ENCODE results near the gene ASB1. TPM values are rescaled to one million over a fixed set of nuclear protein-coding genes. Genes with fewer than 3 reads are reported as not detected.

ASB1 gene
- total RNA-seq, 8 experiments from 2014 or later, result 12.1 to 50.2 (median 20.0) TPM

GRCh38 chr2:238476258-238476657 is 49.5 kb downstream of the ASB1 start:
- no peak overlapping the region for H3K4me3 ChIP-seq
- ATAC-seq (replicated peaks in 6 of 8), result no peak
- 33 to 100% (median 79%) methylated on average over 2 to 3 of the region's 5 CpGs; no CpG with 5 or more reads in 5 of the 10 experiments for WGBS, 10 experiments
- in situ Hi-C loops (cut with MboI; ENCODE audit: low pct_unique_long_range_greater_than_20kb in 2 of 9, low sequenced_read_pairs in 9 of 9, unreplicated experiment in 9 of 9), result no loop called here
- H3K27ac ChIP-seq, result no peak overlapping the region
- H3K4me1 ChIP-seq (replicated peaks in 1 of 2), result no peaks in the 10 kb centered on the region

- no peaks in the 10 kb centered on the region for H3K4me1 ChIP-seq (replicated peaks in 1 of 2)
- 58 to 95% (median 89%) methylated on average over 2 to 4 of the region's 4 CpGs; no CpG with 5 or more reads in 2 of the 10 experiments for WGBS, 10 experiments
- ATAC-seq (replicated peaks in 6 of 8), result no peak
- H3K4me3 ChIP-seq, result no peak overlapping the region
- in situ Hi-C loops (cut with MboI; ENCODE audit: low pct_unique_long_range_greater_than_20kb in 2 of 9, low sequenced_read_pairs in 9 of 9, unreplicated experiment in 9 of 9), result no loop called here
- no peak overlapping the region for H3K27ac ChIP-seq
Observed at GRCh38 chr2:238478216-238478615, 51.5 kb downstream of the ASB1 start.

GRCh38 chr2:238479847-238480246 is 53.1 kb downstream of the ASB1 start:
- Histone ChIP-seq H3K4me1 (replicated peaks in 1 of 2) (no peaks in the 10 kb centered on the region), H3K4me3 (no peak overlapping the region), H3K27ac (no peak overlapping the region)
- no peak for ATAC-seq (replicated peaks in 6 of 8)
- WGBS, 10 experiments, result 26 to 100% (median 89%) methylated on average over 1 of the region's 1 CpG
- in situ Hi-C loops (cut with MboI; ENCODE audit: low pct_unique_long_range_greater_than_20kb in 2 of 9, low sequenced_read_pairs in 9 of 9, unreplicated experiment in 9 of 9), result no loop called here

GRCh38 chr2:238483021-238483420 is 56.3 kb downstream of the ASB1 start:
- H3K4me3 ChIP-seq, result no peak overlapping the region
- no peak for ATAC-seq (replicated peaks in 6 of 8)
- no peaks in the 10 kb centered on the region for H3K4me1 ChIP-seq (replicated peaks in 1 of 2)
- H3K27ac ChIP-seq, result no peak overlapping the region
- in situ Hi-C loops (cut with MboI; ENCODE audit: low pct_unique_long_range_greater_than_20kb in 2 of 9, low sequenced_read_pairs in 9 of 9, unreplicated experiment in 9 of 9), result no loop called here
- 14 to 95% (median 70%) methylated on average over 5 to 6 of the region's 6 CpGs for WGBS, 10 experiments

- WGBS, 10 experiments, result 24 to 100% (median 79%) methylated on average over 1 to 8 of the region's 8 CpGs
- H3K4me1 ChIP-seq (replicated peaks in 1 of 2), result no peaks in the 10 kb centered on the region
- ATAC-seq (replicated peaks in 6 of 8), result no peak
- no peak overlapping the region for H3K27ac ChIP-seq
- no peak overlapping the region for H3K4me3 ChIP-seq
- in situ Hi-C loops (cut with MboI; ENCODE audit: low pct_unique_long_range_greater_than_20kb in 2 of 9, low sequenced_read_pairs in 9 of 9, unreplicated experiment in 9 of 9), result no loop called here
Observed at GRCh38 chr2:238483656-238484055, 56.9 kb downstream of the ASB1 start.

GRCh38 chr2:238484522-238485452 is 58.1 kb downstream of the ASB1 start:
- no peaks in the 10 kb centered on the region for H3K4me1 ChIP-seq (replicated peaks in 1 of 2)
- no peak overlapping the region for H3K4me3 ChIP-seq
- ATAC-seq (replicated peaks in 6 of 8), result no peak
- WGBS, 10 experiments, result 78 to 100% (median 89%) methylated on average over 1 to 17 of the region's 23 CpGs; no CpG with 5 or more reads in 1 of the 10 experiments
- in situ Hi-C loops (cut with MboI; ENCODE audit: low pct_unique_long_range_greater_than_20kb in 2 of 9, low sequenced_read_pairs in 9 of 9, unreplicated experiment in 9 of 9), result no loop called here
- no peak overlapping the region for H3K27ac ChIP-seq

GRCh38 chr2:238486123-238486848 is 59.6 kb downstream of the ASB1 start:
- H3K27ac ChIP-seq, result no peak overlapping the region
- H3K4me3 ChIP-seq, result no peak overlapping the region
- in situ Hi-C loops (cut with MboI; ENCODE audit: low pct_unique_long_range_greater_than_20kb in 2 of 9, low sequenced_read_pairs in 9 of 9, unreplicated experiment in 9 of 9), result no loop called here
- 79 to 100% (median 98%) methylated on average over 1 to 4 of the region's 5 CpGs; no CpG with 5 or more reads in 2 of the 10 experiments for WGBS, 10 experiments
- no peaks in the 10 kb centered on the region for H3K4me1 ChIP-seq (replicated peaks in 1 of 2)
- ATAC-seq (replicated peaks in 6 of 8), result no peak

GRCh38 chr2:238487134-238487533 is 60.4 kb downstream of the ASB1 start:
- no peak for ATAC-seq (replicated peaks in 6 of 8)
- Histone ChIP-seq H3K27ac (no peak overlapping the region), H3K4me3 (no peak overlapping the region), H3K4me1 (replicated peaks in 1 of 2) (no peaks in the 10 kb centered on the region)
- WGBS, 10 experiments, result 89 to 100% (median 95%) methylated on average over 1 to 9 of the region's 14 CpGs; no CpG with 5 or more reads in 5 of the 10 experiments
- in situ Hi-C loops (cut with MboI; ENCODE audit: low pct_unique_long_range_greater_than_20kb in 2 of 9, low sequenced_read_pairs in 9 of 9, unreplicated experiment in 9 of 9), result no loop called here

- in situ Hi-C loops (cut with MboI; ENCODE audit: low pct_unique_long_range_greater_than_20kb in 2 of 9, low sequenced_read_pairs in 9 of 9, unreplicated experiment in 9 of 9), result no loop called here
- Histone ChIP-seq H3K4me1 (replicated peaks in 1 of 2) (peaks cover 1 to 6% of the 10 kb centered on the region in 2 donors), H3K27ac (no peak overlapping the region), H3K4me3 (no peak overlapping the region)
- no peak for ATAC-seq (replicated peaks in 6 of 8)
- 81 to 100% (median 94%) methylated on average over 1 to 7 of the region's 12 CpGs; no CpG with 5 or more reads in 4 of the 10 experiments for WGBS, 10 experiments
Observed at GRCh38 chr2:238487652-238488346, 61.1 kb downstream of the ASB1 start.

GRCh38 chr2:238488347-238488826 is 61.7 kb downstream of the ASB1 start:
- in situ Hi-C loops (cut with MboI; ENCODE audit: low pct_unique_long_range_greater_than_20kb in 2 of 9, low sequenced_read_pairs in 9 of 9, unreplicated experiment in 9 of 9), result no loop called here
- 80 to 94% (median 87%) methylated on average over 1 to 7 of the region's 10 CpGs; no CpG with 5 or more reads in 6 of the 10 experiments for WGBS, 10 experiments
- Histone ChIP-seq H3K27ac (no peak overlapping the region), H3K4me1 (replicated peaks in 1 of 2) (peaks cover 6 to 7% of the 10 kb centered on the region in 2 donors), H3K4me3 (no peak overlapping the region)
- ATAC-seq (replicated peaks in 6 of 8), result no peak

- in situ Hi-C loops (cut with MboI; ENCODE audit: low pct_unique_long_range_greater_than_20kb in 2 of 9, low sequenced_read_pairs in 9 of 9, unreplicated experiment in 9 of 9), result no loop called here
- ATAC-seq (replicated peaks in 6 of 8), result no peak
- H3K4me3 ChIP-seq, result no peak overlapping the region
- H3K27ac ChIP-seq, result no peak overlapping the region
- H3K4me1 ChIP-seq (replicated peaks in 1 of 2), result peaks cover 6 to 10% of the 10 kb centered on the region in 2 donors
- WGBS, 10 experiments, result 77 to 100% (median 95%) methylated on average over 1 to 9 of the region's 14 CpGs; no CpG with 5 or more reads in 5 of the 10 experiments
Observed at GRCh38 chr2:238489431-238489830, 62.7 kb downstream of the ASB1 start.

GRCh38 chr2:238489896-238490295 is 63.2 kb downstream of the ASB1 start:
- H3K4me1 ChIP-seq (replicated peaks in 1 of 2), result peaks cover 6 to 15% of the 10 kb centered on the region in 2 donors
- in situ Hi-C loops (cut with MboI; ENCODE audit: low pct_unique_long_range_greater_than_20kb in 2 of 9, low sequenced_read_pairs in 9 of 9, unreplicated experiment in 9 of 9), result no loop called here
- ATAC-seq (replicated peaks in 6 of 8), result no peak
- H3K4me3 ChIP-seq, result no peak overlapping the region
- no peak overlapping the region for H3K27ac ChIP-seq

GRCh38 chr2:238492840-238493239 is 66.1 kb downstream of the ASB1 start:
- Histone ChIP-seq H3K27ac (no peak overlapping the region), H3K4me1 (replicated peaks in 1 of 2) (peaks cover 6 to 16% of the 10 kb centered on the region in 2 donors), H3K4me3 (no peak overlapping the region)
- in situ Hi-C loops (cut with MboI; ENCODE audit: low pct_unique_long_range_greater_than_20kb in 2 of 9, low sequenced_read_pairs in 9 of 9, unreplicated experiment in 9 of 9), result no loop called here
- no peak for ATAC-seq (replicated peaks in 6 of 8)
- WGBS, 10 experiments, result 4 to 60% (median 36%) methylated on average over 1 to 4 of the region's 5 CpGs; no CpG with 5 or more reads in 2 of the 10 experiments

Data from motor neuron (in vitro differentiated cells).